ENCODE measurements around the gene GMCL1. TPM values are rescaled to one million over a fixed set of nuclear protein-coding genes. Genes with fewer than 3 reads are reported as not detected.
"Not testable (repeated sequence)": the region's sequence is repeated elsewhere in the genome, so short reads cannot be mapped to it uniquely, and the experiment has no call there.

GMCL1 gene
- total and polyA plus RNA-seq, 2 donors = 14.1 to 19.8 TPM

- DNase-seq (ENCODE audit: low read depth in 6 of 9, low spot score in 9 of 9) = no peak
- Histone ChIP-seq H3K36me3 (ENCODE audit: control insufficient read depth in 2 of 2, insufficient read depth in 2 of 2, low read length in 1 of 2) (no peaks in the 10 kb centered on the region), H3K4me3 (ENCODE audit: low read length in 2 of 2) (no peak overlapping the region), H3K27me3 (ENCODE audit: control insufficient read depth in 2 of 2, insufficient read depth in 1 of 2, low read length in 1 of 2) (no peaks in the 10 kb centered on the region), H3K27ac (ENCODE audit: low read depth in 1 of 2, low read length in 1 of 2) (no peak overlapping the region), H3K9me3 (ENCODE audit: control insufficient read depth in 2 of 2, insufficient read depth in 1 of 2, low read length in 1 of 2) (no peaks in the 10 kb centered on the region), H3K4me1 (ENCODE audit: control insufficient read depth in 2 of 2, insufficient read depth in 2 of 2, low read length in 2 of 2) (no peaks in the 10 kb centered on the region)
- 96% methylated on average over 4 of the region's 4 CpGs for WGBS
Observed at GRCh38 chr2:69817729-69818501, 11.5 kb upstream of the GMCL1 start.

- 85% methylated on average over 9 of the region's 9 CpGs for WGBS
- Histone ChIP-seq H3K27me3 (ENCODE audit: control insufficient read depth in 2 of 2, insufficient read depth in 1 of 2, low read length in 1 of 2) (no peaks in the 10 kb centered on the region), H3K4me1 (ENCODE audit: control insufficient read depth in 2 of 2, insufficient read depth in 2 of 2, low read length in 2 of 2) (peaks cover 15 to 26% of the 10 kb centered on the region in 2 donors), H3K27ac (ENCODE audit: low read depth in 1 of 2, low read length in 1 of 2) (no peak overlapping the region), H3K4me3 (ENCODE audit: low read length in 2 of 2) (no peak overlapping the region), H3K36me3 (ENCODE audit: control insufficient read depth in 2 of 2, insufficient read depth in 2 of 2, low read length in 1 of 2) (peaks cover 0 to 2% of the 10 kb centered on the region in 2 donors), H3K9me3 (ENCODE audit: control insufficient read depth in 2 of 2, insufficient read depth in 1 of 2, low read length in 1 of 2) (no peaks in the 10 kb centered on the region)
- DNase-seq (ENCODE audit: low read depth in 6 of 9, low spot score in 9 of 9) = no peak
Observed at GRCh38 chr2:69827796-69828540, 1.5 kb upstream of the GMCL1 start.

GRCh38 chr2:69828938-69829255, 563 bp upstream of the GMCL1 start:
- Histone ChIP-seq H3K27me3 (ENCODE audit: control insufficient read depth in 2 of 2, insufficient read depth in 1 of 2, low read length in 1 of 2) (no peaks in the 10 kb centered on the region), H3K4me1 (ENCODE audit: control insufficient read depth in 2 of 2, insufficient read depth in 2 of 2, low read length in 2 of 2) (peaks cover 15 to 26% of the 10 kb centered on the region in 2 donors), H3K27ac (ENCODE audit: low read depth in 1 of 2, low read length in 1 of 2) (peak overlapping the region; percentile 98 to 99), H3K36me3 (ENCODE audit: control insufficient read depth in 2 of 2, insufficient read depth in 2 of 2, low read length in 1 of 2) (peaks cover 0 to 5% of the 10 kb centered on the region in 2 donors), H3K4me3 (ENCODE audit: low read length in 2 of 2) (peak overlapping the region; percentile 63 to 84), H3K9me3 (ENCODE audit: control insufficient read depth in 2 of 2, insufficient read depth in 1 of 2, low read length in 1 of 2) (no peaks in the 10 kb centered on the region)
- peak in 1 of 9 donors; percentile 29 for DNase-seq (ENCODE audit: low read depth in 6 of 9, low spot score in 9 of 9)
- 12% methylated on average over 7 of the region's 7 CpGs for WGBS

- 2% methylated on average over 45 of the region's 45 CpGs for whole genome bisulfite sequencing
Observed at GRCh38 chr2:69830045-69830905, 815 bp downstream of the GMCL1 start.

GRCh38 chr2:69830906-69831241, 1.4 kb downstream of the GMCL1 start:
- not testable (repeated sequence) for H3K36me3 ChIP-seq (ENCODE audit: control insufficient read depth in 2 of 2, insufficient read depth in 2 of 2, low read length in 1 of 2); DNase-seq (ENCODE audit: low read depth in 6 of 9, low spot score in 9 of 9); H3K27me3 ChIP-seq (ENCODE audit: control insufficient read depth in 2 of 2, insufficient read depth in 1 of 2, low read length in 1 of 2); H3K27ac ChIP-seq (ENCODE audit: low read depth in 1 of 2, low read length in 1 of 2); H3K9me3 ChIP-seq (ENCODE audit: control insufficient read depth in 2 of 2, insufficient read depth in 1 of 2, low read length in 1 of 2)
- Histone ChIP-seq H3K4me1 (ENCODE audit: control insufficient read depth in 2 of 2, insufficient read depth in 2 of 2, low read length in 2 of 2) (peaks cover 17 to 26% of the 10 kb centered on the region in 2 donors), H3K4me3 (ENCODE audit: low read length in 2 of 2) (peak overlapping the region; percentile 63 to 84)
- 93% methylated on average over 13 of the region's 13 CpGs for WGBS

More at GRCh38 chr2:69830045-69830905, 815 bp downstream of the GMCL1 start:
- H3K4me3 ChIP-seq (ENCODE audit: low read length in 2 of 2) = peak overlapping the region; percentile 63 to 84
- no peaks in the 10 kb centered on the region for H3K27me3 ChIP-seq (ENCODE audit: control insufficient read depth in 2 of 2, insufficient read depth in 1 of 2, low read length in 1 of 2)
- peaks cover 15 to 26% of the 10 kb centered on the region in 2 donors for H3K4me1 ChIP-seq (ENCODE audit: control insufficient read depth in 2 of 2, insufficient read depth in 2 of 2, low read length in 2 of 2)
- H3K27ac ChIP-seq (ENCODE audit: low read depth in 1 of 2, low read length in 1 of 2) = peak overlapping the region; percentile 75
- peaks cover 0 to 5% of the 10 kb centered on the region in 2 donors for H3K36me3 ChIP-seq (ENCODE audit: control insufficient read depth in 2 of 2, insufficient read depth in 2 of 2, low read length in 1 of 2)
- no peaks in the 10 kb centered on the region for H3K9me3 ChIP-seq (ENCODE audit: control insufficient read depth in 2 of 2, insufficient read depth in 1 of 2, low read length in 1 of 2)
- DNase-seq (ENCODE audit: low read depth in 6 of 9, low spot score in 9 of 9) = peak in 8 of 9 donors; percentile 13 to 67 (median 36)

- peaks cover 0 to 5% of the 10 kb centered on the region in 2 donors for H3K36me3 ChIP-seq (ENCODE audit: control insufficient read depth in 2 of 2, insufficient read depth in 2 of 2, low read length in 1 of 2)
- no peak for DNase-seq (ENCODE audit: low read depth in 6 of 9, low spot score in 9 of 9)
- no peaks in the 10 kb centered on the region for H3K27me3 ChIP-seq (ENCODE audit: control insufficient read depth in 2 of 2, insufficient read depth in 1 of 2, low read length in 1 of 2)
- no peak overlapping the region for H3K4me3 ChIP-seq (ENCODE audit: low read length in 2 of 2)
- no peaks in the 10 kb centered on the region for H3K9me3 ChIP-seq (ENCODE audit: control insufficient read depth in 2 of 2, insufficient read depth in 1 of 2, low read length in 1 of 2)
- H3K4me1 ChIP-seq (ENCODE audit: control insufficient read depth in 2 of 2, insufficient read depth in 2 of 2, low read length in 2 of 2) = peaks cover 18 to 26% of the 10 kb centered on the region in 2 donors
- H3K27ac ChIP-seq (ENCODE audit: low read depth in 1 of 2, low read length in 1 of 2) = no peak overlapping the region
- WGBS = 98% methylated on average over 6 of the region's 6 CpGs
Observed at GRCh38 chr2:69831354-69831905, 2.0 kb downstream of the GMCL1 start.

GRCh38 chr2:69833752-69834151, 4.3 kb downstream of the GMCL1 start:
- Histone ChIP-seq H3K27ac (ENCODE audit: low read depth in 1 of 2, low read length in 1 of 2) (no peak overlapping the region), H3K4me1 (ENCODE audit: control insufficient read depth in 2 of 2, insufficient read depth in 2 of 2, low read length in 2 of 2) (peaks cover 15 to 16% of the 10 kb centered on the region in 2 donors), H3K27me3 (ENCODE audit: control insufficient read depth in 2 of 2, insufficient read depth in 1 of 2, low read length in 1 of 2) (no peaks in the 10 kb centered on the region), H3K9me3 (ENCODE audit: control insufficient read depth in 2 of 2, insufficient read depth in 1 of 2, low read length in 1 of 2) (no peaks in the 10 kb centered on the region), H3K4me3 (ENCODE audit: low read length in 2 of 2) (no peak overlapping the region), H3K36me3 (ENCODE audit: control insufficient read depth in 2 of 2, insufficient read depth in 2 of 2, low read length in 1 of 2) (peaks cover 0 to 7% of the 10 kb centered on the region in 2 donors)
- no peak for DNase-seq (ENCODE audit: low read depth in 6 of 9, low spot score in 9 of 9)
- 96% methylated on average over 3 of the region's 3 CpGs for WGBS

GRCh38 chr2:69835666-69836065, 6.2 kb downstream of the GMCL1 start:
- Histone ChIP-seq H3K9me3 (ENCODE audit: control insufficient read depth in 2 of 2, insufficient read depth in 1 of 2, low read length in 1 of 2) (no peaks in the 10 kb centered on the region), H3K27me3 (ENCODE audit: control insufficient read depth in 2 of 2, insufficient read depth in 1 of 2, low read length in 1 of 2) (no peaks in the 10 kb centered on the region), H3K27ac (ENCODE audit: low read depth in 1 of 2, low read length in 1 of 2) (no peak overlapping the region), H3K4me1 (ENCODE audit: control insufficient read depth in 2 of 2, insufficient read depth in 2 of 2, low read length in 2 of 2) (peaks cover 11 to 12% of the 10 kb centered on the region in 2 donors), H3K36me3 (ENCODE audit: control insufficient read depth in 2 of 2, insufficient read depth in 2 of 2, low read length in 1 of 2) (peaks cover 4 to 19% of the 10 kb centered on the region in 2 donors), H3K4me3 (ENCODE audit: low read length in 2 of 2) (no peak overlapping the region)
- WGBS = over 99% methylated on average over 2 of the region's 2 CpGs
- DNase-seq (ENCODE audit: low read depth in 6 of 9, low spot score in 9 of 9) = no peak

All from thymus (tissue), 11 donors.